Right renal pelvis (tissue), 4 donors: ENCODE data around the gene MSI2. TPM values are rescaled to one million over a fixed set of nuclear protein-coding genes. Genes with fewer than 3 reads are reported as not detected.

ENCODE experiments used
- DNase-seq, 4 donors: peaks; one replicate each; pipeline ENCODE4 v3.0.0-alpha.2; 2013; ENCODE audit warnings: low read depth in 4 of 4, low spot score in 3 of 4, missing footprints in 1 of 4
- polyA plus RNA-seq, 4 donors: library from polyadenylated mRNA; unstranded; fragments of 120-200 nt; gene quantifications; one replicate each; pipeline ENCODE4 v1.2.1, GENCODE V29; 2013; ENCODE audit not compliant: insufficient read length in 4 of 4

MSI2 gene
- polyA plus RNA-seq, 4 donors, result 87.4 to 99.4 (median 98.4) TPM

GRCh38 chr17:57338257-57338914 is 82.1 kb downstream of the MSI2 start:
- DNase-seq, result no peak

GRCh38 chr17:57340160-57340981 is 84.0 kb downstream of the MSI2 start:
- DNase-seq, result no peak

DNA sequence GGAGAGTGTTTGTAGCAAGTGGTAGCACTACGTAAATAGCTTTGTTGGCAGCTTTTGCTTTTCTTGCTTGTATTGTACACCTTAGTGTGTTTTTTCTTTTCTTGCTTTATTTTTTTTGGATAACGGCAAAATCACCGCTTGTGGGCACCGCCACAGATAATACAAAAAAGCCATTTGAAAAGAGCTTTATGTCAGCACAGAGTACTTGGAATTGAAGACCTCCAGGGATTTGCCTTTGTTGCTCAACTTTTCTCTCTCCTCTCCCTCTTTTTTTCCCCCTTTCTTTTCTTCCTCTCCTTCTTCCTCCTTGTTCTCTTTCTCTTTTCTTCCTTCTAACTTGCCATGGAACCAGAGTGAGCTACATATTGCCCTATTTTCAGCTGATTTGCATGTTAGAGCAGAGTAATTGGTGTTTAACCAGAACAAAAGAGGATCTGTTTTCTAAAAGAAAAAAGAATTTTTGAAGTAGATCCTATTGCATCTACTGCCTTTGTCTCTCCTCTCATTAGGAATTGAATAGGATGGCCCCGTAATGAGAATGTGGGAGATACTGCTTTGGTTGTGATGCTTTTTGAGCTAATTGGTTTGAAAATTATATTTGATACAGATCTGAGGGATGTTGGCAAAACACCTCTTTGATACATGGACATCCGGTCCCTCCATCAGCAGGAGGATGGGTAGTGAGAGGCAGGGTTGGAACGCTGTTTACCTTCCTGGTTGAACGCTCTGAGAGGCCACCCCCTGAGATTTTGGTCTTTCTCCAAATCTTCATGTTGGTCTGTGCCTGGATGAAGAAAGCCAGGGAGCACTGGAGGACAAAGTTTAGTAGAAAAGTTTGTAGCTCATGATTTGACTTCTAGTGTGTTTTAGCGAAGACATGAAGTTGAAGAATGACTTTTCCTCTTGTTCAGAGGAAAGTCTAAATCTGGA is 85.6 kb downstream of the MSI2 start:
- DNase-seq, result no peak

DNA sequence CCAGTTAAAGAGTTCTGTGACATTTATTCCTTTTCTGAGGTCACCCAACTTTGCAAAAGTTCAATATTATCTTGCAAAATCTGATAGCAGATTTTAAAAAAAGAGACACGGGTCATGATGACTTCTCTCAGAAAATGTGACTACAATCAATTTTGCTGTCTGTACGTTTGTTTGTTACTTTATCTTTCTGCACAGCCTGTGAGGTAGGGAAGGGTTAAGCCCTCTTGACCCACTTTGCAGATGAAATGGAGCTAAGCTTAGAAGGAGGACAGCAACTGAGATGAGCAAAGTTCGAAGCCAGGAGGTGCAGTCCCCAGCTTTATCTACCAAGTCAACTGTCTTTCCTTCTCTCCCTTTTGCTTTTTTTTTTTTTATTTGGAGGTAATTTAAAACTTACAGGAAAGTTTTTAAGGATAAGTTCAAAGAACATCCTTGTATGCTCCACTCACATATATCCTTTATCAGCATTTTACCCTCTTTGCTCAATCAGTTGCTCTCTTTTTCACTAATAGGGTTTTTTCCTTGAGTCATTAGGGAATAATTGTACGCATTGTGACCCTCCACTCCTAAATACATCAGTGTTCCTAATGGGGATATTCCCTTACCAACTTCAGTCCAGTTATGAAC is 86.8 kb downstream of the MSI2 start:
- DNase-seq, result no peak

DNA sequence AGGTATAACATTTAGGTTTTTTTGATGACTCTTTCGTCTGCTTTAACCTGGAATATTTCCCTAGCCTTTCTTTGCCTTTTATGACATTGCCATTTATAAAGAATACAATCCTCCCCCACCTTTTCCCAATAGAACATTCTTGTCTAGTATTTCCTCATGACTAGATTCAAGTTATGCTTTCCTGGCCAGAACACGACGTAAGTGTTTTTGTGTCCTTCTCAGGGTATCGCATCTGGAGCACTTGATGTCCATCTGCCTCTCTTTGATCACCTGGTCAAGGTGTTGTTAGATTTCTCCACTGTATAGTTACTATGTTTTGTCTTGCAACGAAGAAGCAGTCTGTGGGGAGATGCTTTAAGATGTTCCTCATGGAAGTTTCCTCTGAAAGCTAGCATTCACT is 87.4 kb downstream of the MSI2 start:
- no peak for DNase-seq

GRCh38 chr17:57344261-57344660 is 87.9 kb downstream of the MSI2 start:
- DNase-seq, result no peak

GRCh38 chr17:57349541-57350247 is 93.4 kb downstream of the MSI2 start:
- no peak for DNase-seq

- no peak for DNase-seq
Measured at GRCh38 chr17:57350266-57350665, 93.9 kb downstream of the MSI2 start.

GRCh38 chr17:57352665-57353175 is 96.4 kb downstream of the MSI2 start:
- DNase-seq, result no peak

DNA sequence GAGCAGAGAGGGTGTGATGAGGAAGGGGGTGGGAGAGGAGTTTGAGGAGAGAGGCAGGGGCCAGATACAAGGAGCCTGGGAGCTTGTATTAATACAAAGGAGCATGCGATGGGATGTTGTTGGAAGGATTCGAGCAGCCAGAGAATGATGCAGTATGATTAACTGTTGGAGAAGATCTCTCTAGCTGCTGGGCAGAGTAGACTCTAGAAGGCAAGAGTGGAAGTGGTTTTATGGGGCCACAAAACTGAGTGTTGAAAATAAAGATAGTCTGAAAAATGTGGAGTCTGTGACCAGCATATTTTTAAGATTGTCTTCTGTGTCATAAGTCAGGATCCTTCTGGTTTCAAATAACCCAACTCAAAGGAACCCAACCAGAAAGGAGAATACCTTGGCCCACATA is 98.3 kb downstream of the MSI2 start:
- DNase-seq, result no peak

GRCh38 chr17:57355090-57355859 is 99.0 kb downstream of the MSI2 start:
- DNase-seq, result no peak

- DNase-seq, result no peak
Measured at GRCh38 chr17:57356153-57356718, 99.9 kb downstream of the MSI2 start.

DNA sequence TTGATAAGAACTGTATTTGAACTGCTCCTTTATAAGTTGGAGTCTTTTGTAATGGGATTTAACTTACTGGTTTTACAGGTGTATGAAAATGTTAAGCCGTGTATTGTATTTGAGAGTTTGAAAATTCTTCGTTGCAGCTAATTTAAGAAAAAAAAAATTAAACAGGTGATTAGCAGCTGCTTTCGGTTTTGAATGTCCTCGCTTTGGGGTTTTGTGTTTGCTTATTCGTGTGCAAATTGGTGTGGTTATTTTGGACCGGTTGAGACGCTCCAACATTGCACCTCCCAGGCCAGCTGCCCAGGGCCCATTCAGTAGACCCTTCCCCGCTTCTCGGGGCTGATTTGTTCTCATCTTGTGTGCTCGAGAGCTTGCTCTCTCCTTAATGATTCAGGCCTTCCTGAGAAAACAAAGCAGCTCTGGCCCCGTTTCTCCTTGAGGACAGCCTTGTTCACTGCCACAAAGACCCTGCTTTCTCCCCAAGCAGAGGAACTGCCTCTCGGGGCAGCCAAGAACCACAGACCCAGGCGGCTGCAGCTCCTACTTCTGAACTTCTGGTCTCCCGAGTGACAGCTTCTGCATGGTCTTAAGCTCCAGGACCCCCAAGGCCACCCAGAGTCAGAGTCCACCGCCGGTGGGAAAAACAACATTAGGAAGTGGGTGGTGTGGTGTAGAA is 100.5 kb downstream of the MSI2 start:
- DNase-seq, result no peak

- DNase-seq, result no peak
Measured at GRCh38 chr17:57357392-57357784, 101.1 kb downstream of the MSI2 start.

GRCh38 chr17:57357830-57358430 is 101.6 kb downstream of the MSI2 start:
- no peak for DNase-seq

DNA sequence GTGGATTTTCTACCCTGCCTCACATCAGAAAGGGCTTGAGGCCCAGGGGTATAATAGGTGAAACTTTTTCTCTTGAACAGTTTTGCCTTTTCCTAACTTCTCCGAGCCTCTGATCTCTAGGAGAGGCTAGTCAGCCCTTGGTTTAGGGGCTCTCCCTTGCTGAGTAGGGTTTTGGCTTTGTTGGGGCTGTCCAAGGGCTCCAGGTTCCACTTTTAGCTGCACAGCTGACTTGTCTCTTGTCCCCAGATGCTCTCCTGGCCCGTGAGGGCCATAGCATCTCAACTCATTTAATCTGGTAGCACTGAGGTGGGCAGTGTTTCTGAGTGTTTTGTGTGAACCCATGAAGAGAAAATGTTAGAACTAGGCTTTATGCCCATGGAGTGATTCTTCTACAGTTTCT is 103.9 kb downstream of the MSI2 start:
- no peak for DNase-seq

GRCh38 chr17:57362797-57363556 is 106.7 kb downstream of the MSI2 start:
- no peak for DNase-seq
